NCI-H82 (cell line): ENCODE results near the gene GLRA1.

Source experiments
- DNase-seq: peaks from one replicate; lab custom pipeline; 2025; lab: John Stamatoyannopoulos, UW

Gene GLRA1

GRCh38 chr5:151924564-151925301 is at the start of gene GLRA1:
Gene GLRA1, minus strand, starts transcription at chr5:151924851. Its CDS starts 302 bp downstream, at chr5:151924549.
- peak; percentile 70 for DNase-seq

- DNase-seq = peak; percentile 19
These were observed 46.2 kb upstream of the GLRA1 start for GRCh38 chr5:151970885-151971284.

DNA sequence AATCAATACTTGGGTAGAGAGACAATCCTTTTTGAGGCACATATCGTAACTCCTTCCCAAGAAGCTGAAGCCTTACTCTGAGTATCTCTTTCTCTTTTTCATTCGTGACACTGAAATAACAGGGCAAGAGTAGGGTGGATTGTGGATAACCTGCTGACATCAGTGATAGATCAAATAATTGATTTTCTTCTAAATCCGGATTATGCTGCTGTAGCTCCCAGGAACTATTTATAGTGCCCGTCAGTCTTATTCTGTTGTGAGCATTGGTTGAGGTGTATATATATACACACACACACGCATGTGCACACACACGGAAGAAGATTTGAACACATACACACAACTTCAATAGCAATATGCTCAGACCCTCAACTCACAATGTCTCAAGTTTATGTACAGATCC is 43.2 kb upstream of the GLRA1 start:
- peak; percentile 81 for DNase-seq

GRCh38 chr5:151966046-151966445 is 41.4 kb upstream of the GLRA1 start:
- no peak for DNase-seq

DNA sequence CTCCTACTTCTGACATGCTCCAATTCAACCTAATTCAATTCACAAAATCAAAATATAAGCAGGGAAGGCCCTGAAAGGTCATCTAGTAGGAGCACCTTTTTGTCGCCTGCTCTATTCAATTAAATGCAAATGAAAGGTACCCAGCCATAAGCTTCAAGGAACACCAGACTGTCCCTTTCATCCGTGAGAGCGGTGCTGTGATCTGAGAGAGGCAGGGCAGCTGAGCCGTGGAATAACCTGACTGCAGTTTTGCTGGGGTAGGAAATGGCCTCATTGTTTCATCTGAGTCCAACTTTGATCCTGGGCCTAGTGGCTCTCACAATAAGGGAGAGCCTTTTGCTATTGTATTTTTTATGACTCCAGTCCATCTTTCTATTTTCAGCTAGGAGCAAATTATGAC is 39.8 kb upstream of the GLRA1 start:
- no peak for DNase-seq

DNA sequence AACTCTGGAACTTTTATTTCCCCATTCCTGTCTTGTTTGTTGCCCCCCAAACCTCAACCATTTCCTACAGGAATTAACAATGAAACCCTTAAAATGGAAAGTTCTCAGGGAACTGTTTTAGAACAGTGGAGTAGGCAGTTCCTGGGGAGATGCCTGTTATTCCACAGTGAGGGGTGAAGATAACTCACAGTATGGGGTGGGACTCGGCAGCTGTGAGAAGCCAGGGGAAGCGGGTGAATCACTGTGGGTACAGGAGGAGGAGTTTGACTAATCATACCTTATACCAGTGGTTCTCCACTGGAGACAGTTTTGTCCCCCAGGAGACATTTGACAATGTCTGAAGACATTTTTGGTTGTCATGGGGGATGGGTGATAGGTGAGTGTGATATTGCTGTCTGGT is 36.9 kb upstream of the GLRA1 start:
- no peak for DNase-seq

GRCh38 chr5:151958111-151958510 is 33.5 kb upstream of the GLRA1 start:
- peak; percentile 79 for DNase-seq

- DNase-seq = no peak
These were observed 32.1 kb upstream of the GLRA1 start for GRCh38 chr5:151956725-151957124.

GRCh38 chr5:151954255-151954654 is 29.6 kb upstream of the GLRA1 start:
- peak; percentile 69 for DNase-seq

DNA sequence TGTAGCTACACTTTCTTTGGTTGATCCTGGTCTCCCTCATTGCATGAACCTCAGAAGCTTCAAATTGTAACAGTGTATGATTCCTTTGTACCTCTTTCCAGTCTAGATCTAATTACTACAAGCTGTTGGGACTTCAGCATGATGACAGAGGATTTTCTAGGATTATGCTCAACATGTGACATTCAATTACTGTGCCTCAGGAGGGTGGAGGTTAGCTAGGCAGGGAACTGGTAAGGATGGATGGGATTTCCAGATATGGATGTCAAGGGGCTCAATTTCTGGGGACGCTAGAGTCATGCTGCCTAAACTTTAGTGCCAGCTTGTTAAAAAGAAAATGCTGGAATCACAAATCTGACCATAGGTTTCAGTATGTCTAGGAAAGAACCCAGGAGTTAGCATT is 29.2 kb upstream of the GLRA1 start:
- DNase-seq = peak; percentile 90

- DNase-seq = no peak
These were observed 27.6 kb upstream of the GLRA1 start for GRCh38 chr5:151952238-151952637.

DNA sequence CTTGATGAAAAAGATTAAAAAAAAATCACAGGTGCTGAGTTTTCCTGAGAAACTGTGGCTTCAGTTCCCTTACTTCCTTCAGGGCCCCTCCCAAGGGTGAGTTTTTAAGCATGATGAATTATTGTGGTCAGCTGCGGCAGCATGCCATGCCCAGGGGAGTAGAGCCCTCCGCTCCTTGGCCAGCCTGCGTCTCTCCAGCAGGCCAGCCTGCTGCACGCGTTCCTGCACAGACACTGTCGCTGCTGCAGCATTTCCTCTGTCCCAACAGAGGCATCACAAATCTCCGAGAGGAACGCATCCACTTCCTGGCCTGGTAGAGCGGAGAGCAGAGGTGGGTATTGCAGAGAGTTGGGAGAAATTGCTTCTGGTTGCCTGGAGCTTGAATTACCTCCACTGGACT is 26.1 kb upstream of the GLRA1 start:
- peak; percentile 39 for DNase-seq

DNA sequence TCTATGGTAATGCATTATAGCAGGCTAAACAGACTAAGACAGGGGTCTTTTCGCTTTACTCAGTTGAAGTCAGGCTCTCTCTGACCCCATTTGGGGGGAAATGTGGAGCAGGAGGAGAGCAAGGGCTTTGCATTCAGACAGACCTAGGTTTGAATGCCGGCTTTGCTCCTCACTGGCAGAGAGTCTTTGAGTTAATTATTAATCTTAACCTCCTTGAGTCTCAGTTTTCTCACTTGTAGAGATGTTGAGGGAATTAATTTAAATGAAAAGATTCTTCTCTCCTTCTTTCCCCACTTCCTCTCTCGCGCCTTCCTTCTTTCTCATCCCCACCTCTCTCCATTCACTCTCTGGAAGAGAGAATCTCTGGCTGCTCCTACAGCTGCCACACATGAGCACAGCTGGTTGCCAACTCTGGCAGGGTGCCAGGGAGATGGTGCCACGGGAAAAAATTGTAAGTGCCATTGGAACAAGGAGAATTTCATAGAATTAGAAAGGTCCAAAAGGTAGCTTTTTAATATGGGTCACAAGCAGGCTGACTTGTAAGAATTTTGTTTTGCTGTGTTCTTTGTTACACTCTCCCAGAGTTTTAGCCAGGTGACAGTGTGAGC is 25.2 kb upstream of the GLRA1 start:
- peak; percentile 69 for DNase-seq

DNA sequence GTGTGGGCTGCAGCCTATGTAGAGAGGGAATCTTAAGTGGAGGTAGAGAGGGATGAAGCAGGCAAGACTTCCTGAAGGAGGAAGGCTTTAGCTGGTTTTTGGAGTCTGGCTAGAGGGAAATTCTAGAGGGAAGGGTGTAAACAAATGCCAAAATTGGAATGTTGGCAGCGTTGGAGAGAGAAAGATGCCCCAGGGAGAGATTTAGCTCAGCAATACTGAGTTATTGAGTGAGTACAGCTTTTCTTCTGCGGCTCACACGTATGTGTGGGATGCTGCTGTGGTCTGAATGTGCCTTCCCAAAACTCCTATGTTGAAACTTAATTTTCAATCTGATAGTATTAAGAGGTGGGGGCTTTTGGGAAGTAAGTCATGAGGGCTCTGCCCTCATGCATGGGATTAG is 24.5 kb upstream of the GLRA1 start:
- no peak for DNase-seq

DNA sequence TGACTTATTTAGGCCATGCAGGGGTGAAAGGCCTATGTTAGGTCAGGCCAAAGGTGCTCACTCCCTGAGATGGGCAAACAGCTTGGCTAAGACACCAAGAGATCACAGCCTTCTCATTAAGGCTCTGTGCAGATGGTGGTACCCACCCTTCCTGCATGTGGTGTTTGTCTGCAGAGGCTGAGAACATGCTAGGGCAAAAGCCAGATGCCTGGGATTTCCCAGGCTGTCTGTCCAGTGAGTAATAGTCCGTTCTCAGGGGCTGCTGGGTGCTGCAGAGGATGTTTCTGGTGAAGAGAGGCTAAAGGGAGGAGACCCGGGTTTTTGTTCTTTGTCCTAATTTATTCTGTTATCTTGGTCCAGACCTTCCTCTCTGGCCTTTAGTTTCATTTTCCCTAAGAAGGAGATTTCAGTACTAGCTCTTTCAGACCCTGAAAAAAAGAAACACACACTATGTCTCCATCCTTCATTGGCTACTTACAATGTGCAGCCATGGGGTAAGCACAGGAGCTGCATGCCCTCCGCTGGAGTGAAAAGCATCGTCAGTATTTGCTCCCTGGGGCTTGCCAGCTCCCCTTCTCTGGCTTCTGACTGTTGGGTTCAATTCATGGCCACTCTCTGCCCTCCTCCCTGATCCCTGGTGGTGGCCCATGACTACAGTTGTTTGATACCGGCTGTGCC is 23.4 kb upstream of the GLRA1 start:
- DNase-seq = peak; percentile 61

DNA sequence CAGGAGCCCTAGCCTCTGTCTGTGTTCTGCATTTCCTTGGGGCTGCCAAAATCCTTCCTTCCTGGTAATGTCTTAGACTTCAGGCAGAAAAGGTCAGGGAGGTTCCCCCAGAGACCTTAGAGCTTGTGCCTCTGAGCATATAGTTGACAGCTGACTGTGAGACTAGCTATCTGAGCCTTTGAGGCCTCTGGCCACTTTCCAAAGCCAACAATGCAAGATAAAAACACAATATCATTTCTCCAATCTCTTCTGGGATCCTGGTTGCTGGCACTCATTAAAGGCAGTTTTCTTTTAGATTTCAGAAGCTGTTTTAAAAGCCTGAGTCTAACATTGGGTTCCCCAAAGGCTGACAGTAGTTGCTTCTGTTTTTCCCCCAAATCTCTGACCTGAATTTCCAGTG is 13.2 kb upstream of the GLRA1 start:
- DNase-seq = no peak

DNA sequence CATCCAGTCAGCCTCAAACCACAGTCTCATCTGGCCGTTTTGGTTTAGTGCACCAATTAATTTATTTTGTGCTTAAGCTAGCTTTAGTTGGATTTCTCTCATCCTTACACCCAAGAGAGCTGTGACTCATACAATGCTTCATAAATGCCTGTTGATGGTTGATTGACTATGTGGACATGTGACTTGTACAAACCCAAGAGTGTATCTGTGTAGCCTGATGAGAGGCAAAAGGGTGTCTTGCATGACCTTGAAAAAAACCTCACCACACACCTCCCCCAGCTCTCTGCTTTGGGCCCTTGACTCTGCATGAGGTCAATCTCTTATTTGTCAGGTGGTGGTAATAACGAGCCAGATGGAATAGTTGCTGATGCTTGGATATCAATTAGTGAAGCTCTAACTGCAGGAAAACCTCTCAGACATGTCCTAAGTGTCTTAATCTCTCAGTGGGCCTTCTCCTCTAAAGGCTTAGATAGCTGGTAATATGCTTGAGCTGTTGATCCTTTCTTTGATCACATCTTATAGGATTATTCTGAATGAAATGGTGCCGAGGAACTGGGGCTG is 10.6 kb upstream of the GLRA1 start:
- DNase-seq = peak; percentile 98

DNA sequence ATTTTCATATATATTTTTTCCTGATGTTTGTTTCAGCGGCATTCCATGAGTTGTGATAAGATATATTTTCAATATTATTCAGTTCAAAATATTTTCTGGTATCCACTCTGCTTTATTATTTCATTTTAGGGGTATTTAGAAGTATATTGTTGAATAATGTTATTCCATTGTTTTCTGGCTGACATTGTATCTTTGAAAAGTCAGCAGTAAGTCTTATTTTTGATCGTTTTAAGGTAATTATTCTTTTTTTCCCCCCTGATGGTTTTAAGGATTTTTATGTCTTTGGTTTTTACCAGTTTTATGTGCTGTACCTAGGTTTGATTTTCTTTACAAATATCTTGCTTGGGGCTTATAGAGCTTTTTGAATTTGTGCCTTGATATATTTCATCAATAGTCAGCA is 6.6 kb upstream of the GLRA1 start:
- DNase-seq = no peak

GRCh38 chr5:151926188-151926587 is 1.5 kb upstream of the GLRA1 start:
- DNase-seq = peak; percentile 99

DNA sequence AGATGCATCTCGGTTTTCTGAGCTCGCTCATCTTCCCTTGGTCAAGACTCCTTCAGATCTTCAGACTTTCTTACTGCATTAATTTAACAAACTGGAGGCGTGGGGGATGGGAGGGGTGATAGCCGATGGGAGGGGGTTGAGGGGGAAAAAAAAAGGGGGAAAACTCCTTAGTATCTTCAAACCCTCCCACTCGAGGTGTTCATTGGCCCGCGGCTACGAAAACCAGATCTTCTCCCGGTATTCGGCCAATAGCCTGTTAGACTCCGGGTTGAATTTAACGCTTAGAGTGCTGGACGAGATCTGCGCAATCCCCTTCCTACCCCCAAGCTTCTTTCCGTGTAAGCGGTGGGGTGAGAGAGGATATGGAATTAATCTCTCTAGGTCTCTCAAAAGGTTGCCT is 689 bp upstream of the GLRA1 start:
- DNase-seq = peak; percentile 97

- DNase-seq = peak; percentile 91
These were observed 680 bp downstream of the GLRA1 start for GRCh38 chr5:151923866-151924476.

DNA sequence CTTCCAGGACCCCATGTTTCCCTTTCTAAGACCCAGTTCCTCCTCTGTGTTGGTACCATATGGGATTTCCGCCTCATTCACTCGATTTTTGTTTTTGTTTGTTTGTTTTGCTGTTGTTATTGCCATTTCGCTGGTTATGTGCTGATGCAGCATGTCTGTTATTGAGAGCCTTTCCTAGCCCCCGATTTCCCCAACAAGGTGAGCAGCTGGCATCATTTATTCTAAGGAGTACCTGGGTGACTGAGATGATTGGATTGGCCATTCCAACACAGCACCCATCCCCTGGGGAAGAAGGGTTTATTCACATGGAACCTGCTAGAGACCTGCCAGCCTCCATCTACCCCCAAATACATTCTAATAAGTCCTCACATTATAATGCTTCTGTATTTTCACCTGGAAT is 2.7 kb downstream of the GLRA1 start:
- peak; percentile 22 for DNase-seq

DNA sequence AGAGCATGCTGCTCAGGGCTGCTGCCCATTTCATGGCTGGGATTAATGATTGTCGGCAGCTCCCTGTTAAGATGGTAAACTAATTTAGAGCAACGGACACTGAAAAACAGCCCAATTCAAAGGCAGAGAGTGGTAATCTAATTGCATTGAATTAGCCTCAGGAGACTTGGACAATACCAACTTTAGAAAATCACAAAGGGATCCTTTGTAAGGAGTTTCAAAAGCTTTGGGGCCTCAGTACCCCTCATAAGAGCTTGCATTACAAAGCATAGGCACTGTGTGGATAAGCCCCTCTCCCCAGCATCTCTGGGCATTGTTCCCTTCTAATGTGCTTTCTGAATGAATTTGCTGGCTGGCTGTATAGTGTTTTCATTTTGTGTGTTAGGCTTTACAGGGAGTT is 6.7 kb downstream of the GLRA1 start:
- DNase-seq = peak; percentile 64
